ENCODE results near the gene STPG1. TPM values are rescaled to one million over a fixed set of nuclear protein-coding genes. Genes with fewer than 3 reads are reported as not detected.
A peak's percentile ranks its signal among the peaks of the same experiment; 100 is the strongest.

Gene STPG1
- total RNA-seq, 1 donor: 10.0 TPM

- H3K4me3 ChIP-seq (ENCODE audit: low read depth, low read length): no peak overlapping the region
- DNase-seq (ENCODE audit: low read depth): peak; percentile 68
- TF ChIP-seq CTCF (IDR thresholded peaks at IDR 0.05; ENCODE audit: insufficient read depth, low read length): no peak
Observed at GRCh38 chr1:24393892-24394291, 19.7 kb downstream of the STPG1 start.

GRCh38 chr1:24392982-24393650 lies 20.5 kb downstream of the STPG1 start:
- no peak for TF ChIP-seq CTCF (IDR thresholded peaks at IDR 0.05; ENCODE audit: insufficient read depth, low read length)
- no peak overlapping the region for H3K4me3 ChIP-seq (ENCODE audit: low read depth, low read length)
- DNase-seq (ENCODE audit: low read depth): no peak

GRCh38 chr1:24392604-24392946 lies 21.0 kb downstream of the STPG1 start:
- no peak for DNase-seq (ENCODE audit: low read depth)
- no peak overlapping the region for H3K4me3 ChIP-seq (ENCODE audit: low read depth, low read length)
- TF ChIP-seq CTCF (IDR thresholded peaks at IDR 0.05; ENCODE audit: insufficient read depth, low read length): no peak

DNA sequence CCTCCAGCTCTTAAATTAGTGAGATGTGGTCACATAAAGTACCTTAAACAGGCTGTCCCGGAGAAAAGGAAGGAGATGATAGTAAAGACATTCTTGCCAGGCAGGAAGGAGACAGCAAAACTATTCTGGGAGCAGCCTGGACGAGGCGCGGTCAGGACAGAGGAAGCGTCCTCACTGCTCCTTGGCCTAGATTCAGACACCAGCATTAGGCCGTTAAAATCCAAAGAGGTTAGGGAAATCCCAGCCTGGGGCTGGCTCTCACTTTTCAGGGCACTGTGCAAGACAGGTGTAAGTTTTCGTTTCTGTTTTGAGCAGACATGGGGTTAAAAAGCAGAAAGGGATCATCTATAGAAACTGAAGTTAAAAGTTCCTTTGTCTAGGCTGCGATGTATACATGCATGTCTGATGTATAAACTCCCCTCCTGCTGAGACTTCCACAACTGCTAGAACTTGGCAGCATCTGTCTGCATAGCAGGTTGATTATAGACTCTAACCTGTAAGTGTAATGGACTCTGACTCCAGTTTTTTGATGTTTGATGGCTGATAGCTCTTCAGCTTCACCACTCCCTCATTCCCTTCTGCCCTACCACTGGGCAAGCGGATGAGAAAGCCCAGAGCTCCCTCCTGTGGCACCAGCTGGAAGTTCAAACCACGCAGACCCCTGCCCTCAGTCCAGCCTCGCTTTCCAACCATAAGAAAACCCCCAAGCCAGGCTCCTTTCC lies 21.5 kb downstream of the STPG1 start:
- H3K4me3 ChIP-seq (ENCODE audit: low read depth, low read length): no peak overlapping the region
- peak; percentile 49 for DNase-seq (ENCODE audit: low read depth)
- peak; percentile 67 for TF ChIP-seq CTCF (IDR thresholded peaks at IDR 0.05; ENCODE audit: insufficient read depth, low read length)

GRCh38 chr1:24390924-24391782 lies 22.4 kb downstream of the STPG1 start:
- peak; percentile 95 for TF ChIP-seq CTCF (IDR thresholded peaks at IDR 0.05; ENCODE audit: insufficient read depth, low read length)
- DNase-seq (ENCODE audit: low read depth): peak; percentile 89
- no peak overlapping the region for H3K4me3 ChIP-seq (ENCODE audit: low read depth, low read length)

- no peak for DNase-seq (ENCODE audit: low read depth)
- TF ChIP-seq CTCF (IDR thresholded peaks at IDR 0.05; ENCODE audit: insufficient read depth, low read length): no peak
- no peak overlapping the region for H3K4me3 ChIP-seq (ENCODE audit: low read depth, low read length)
Observed at GRCh38 chr1:24389231-24389678, 24.3 kb downstream of the STPG1 start.
